Adrenal gland (tissue), 5 donors: ENCODE data around the gene C13orf46.

Source experiments
- POLR2A ChIP-seq, 2 donors: fragments of 450-650 bp; IDR thresholded peaks; one replicate each; pipeline ENCODE4 v1.6.1; 2017; ENCODE audit warnings: antibody characterized with exemption in 2 of 2, mild to moderate bottlenecking in 2 of 2, moderate library complexity in 1 of 2
- TF ChIP-seq, protein P1 (sequence below), 6 experiments: fragments of 450-650 bp in 4 of 6; fragments of 200-600 bp in 2 of 6; sonication (generic) in 1 of 6; IDR thresholded peaks; 1 replicate in 5 of 6; 2 replicates in 1 of 6; pipeline versions ENCODE4 v1.5.1 to v1.8.0; 2016 to 2021; ENCODE audit warnings: antibody characterized with exemption in 6 of 6, mild to moderate bottlenecking in 2 of 6, moderate library complexity in 1 of 6
- donor health status: DM: no; HTN: no; CAD: no.

DNA sequence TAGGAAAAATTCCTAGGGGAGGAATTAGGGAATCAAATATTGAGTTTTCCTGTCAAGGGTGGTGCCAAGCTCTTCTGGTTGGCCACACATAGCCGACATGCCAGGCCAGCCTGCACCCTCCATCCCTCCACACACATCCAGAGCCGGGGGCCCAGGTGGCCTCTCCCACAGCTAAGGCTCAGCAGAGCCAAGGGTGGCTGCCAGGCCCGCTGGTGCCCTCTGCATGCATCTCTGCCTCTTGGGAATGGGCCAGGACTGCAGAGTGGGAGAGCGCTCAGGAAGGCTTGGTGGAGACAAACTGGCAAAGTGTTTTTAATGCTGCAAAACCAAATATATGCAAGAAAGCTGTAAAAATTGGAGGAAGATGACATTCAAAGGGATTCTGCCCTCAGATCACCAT is 67.3 kb downstream of the C13orf46 start:
- no peak for TF ChIP-seq POLR2A (IDR thresholded peaks at IDR 0.05)
- TF ChIP-seq, protein P1, sequence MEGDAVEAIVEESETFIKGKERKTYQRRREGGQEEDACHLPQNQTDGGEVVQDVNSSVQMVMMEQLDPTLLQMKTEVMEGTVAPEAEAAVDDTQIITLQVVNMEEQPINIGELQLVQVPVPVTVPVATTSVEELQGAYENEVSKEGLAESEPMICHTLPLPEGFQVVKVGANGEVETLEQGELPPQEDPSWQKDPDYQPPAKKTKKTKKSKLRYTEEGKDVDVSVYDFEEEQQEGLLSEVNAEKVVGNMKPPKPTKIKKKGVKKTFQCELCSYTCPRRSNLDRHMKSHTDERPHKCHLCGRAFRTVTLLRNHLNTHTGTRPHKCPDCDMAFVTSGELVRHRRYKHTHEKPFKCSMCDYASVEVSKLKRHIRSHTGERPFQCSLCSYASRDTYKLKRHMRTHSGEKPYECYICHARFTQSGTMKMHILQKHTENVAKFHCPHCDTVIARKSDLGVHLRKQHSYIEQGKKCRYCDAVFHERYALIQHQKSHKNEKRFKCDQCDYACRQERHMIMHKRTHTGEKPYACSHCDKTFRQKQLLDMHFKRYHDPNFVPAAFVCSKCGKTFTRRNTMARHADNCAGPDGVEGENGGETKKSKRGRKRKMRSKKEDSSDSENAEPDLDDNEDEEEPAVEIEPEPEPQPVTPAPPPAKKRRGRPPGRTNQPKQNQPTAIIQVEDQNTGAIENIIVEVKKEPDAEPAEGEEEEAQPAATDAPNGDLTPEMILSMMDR (IDR thresholded peaks at IDR 0.05), result no peak
